SK-N-MC (cell line): ENCODE results near the gene KCNK7.

Experiments used
- DNase-seq: peaks from one replicate; pipeline ENCODE4 v3.0.0-alpha.2; 2011; ENCODE audit warnings: low read depth, low spot score
- H3K27ac ChIP-seq: fragments of 200-600 bp; sonication (generic); 2 replicates; pipeline ENCODE4 v1.5.1; 2016; ENCODE audit warnings: mixed run types
- H3K36me3 ChIP-seq: fragments of 200-600 bp; sonication (generic); 2 replicates; pipeline ENCODE4 v1.6.1; 2017; ENCODE audit warnings: antibody characterized with exemption, low read length, mixed read lengths; ENCODE audit not compliant: insufficient read depth
- H3K4me3 ChIP-seq: fragments of 200-600 bp; sonication (generic); 2 replicates; pipeline ENCODE4 v1.5.1; 2016
- H3K9ac ChIP-seq: fragments of 200-600 bp; sonication (generic); 2 replicates; pipeline ENCODE4 v1.8.0; 2017; ENCODE audit warnings: mixed run types, mixed read lengths; ENCODE audit not compliant: insufficient read length
- H3K9me3 ChIP-seq: fragments of 200-600 bp; sonication (generic); 2 replicates; pipeline ENCODE4 v1.6.1; 2017; ENCODE audit warnings: low read depth, mild to moderate bottlenecking, antibody characterized with exemption, low read length, moderate library complexity, mixed read lengths
- EZH2 ChIP-seq: fragments of 200-600 bp; sonication (generic); IDR thresholded peaks from one replicate; pipeline ENCODE4 v1.6.1; 2017; ENCODE audit warnings: antibody characterized with exemption
- FOXP2 ChIP-seq: optimal IDR thresholded peaks from 2 replicates; pipeline ENCODE3; 2011; ENCODE audit warnings: mild to moderate bottlenecking, moderate library complexity; ENCODE audit not compliant: insufficient read depth; ENCODE audit errors: extremely low read length, control extremely low read depth
- POLR2AphosphoS5 ChIP-seq: IDR thresholded peaks from 2 replicates; pipeline ENCODE4 v1.6.1; 2012; ENCODE audit warnings: mild to moderate bottlenecking, low read depth, low read length, borderline replicate concordance

Gene KCNK7

GRCh38 chr11:65548395-65548794 lies 47.2 kb downstream of the KCNK7 start:
- H3K9ac ChIP-seq, result no peak overlapping the region
- H3K36me3 ChIP-seq, result peaks cover 19% of the 10 kb centered on the region; the same call in 1 of the 2 replicates
- no peak for TF ChIP-seq POLR2AphosphoS5
- no peak for TF ChIP-seq EZH2
- TF ChIP-seq FOXP2, result no peak
- DNase-seq, result no peak
- H3K4me3 ChIP-seq, result no peak overlapping the region
- no peak overlapping the region for H3K27ac ChIP-seq
- H3K9me3 ChIP-seq, result no peaks in the 10 kb centered on the region

DNA sequence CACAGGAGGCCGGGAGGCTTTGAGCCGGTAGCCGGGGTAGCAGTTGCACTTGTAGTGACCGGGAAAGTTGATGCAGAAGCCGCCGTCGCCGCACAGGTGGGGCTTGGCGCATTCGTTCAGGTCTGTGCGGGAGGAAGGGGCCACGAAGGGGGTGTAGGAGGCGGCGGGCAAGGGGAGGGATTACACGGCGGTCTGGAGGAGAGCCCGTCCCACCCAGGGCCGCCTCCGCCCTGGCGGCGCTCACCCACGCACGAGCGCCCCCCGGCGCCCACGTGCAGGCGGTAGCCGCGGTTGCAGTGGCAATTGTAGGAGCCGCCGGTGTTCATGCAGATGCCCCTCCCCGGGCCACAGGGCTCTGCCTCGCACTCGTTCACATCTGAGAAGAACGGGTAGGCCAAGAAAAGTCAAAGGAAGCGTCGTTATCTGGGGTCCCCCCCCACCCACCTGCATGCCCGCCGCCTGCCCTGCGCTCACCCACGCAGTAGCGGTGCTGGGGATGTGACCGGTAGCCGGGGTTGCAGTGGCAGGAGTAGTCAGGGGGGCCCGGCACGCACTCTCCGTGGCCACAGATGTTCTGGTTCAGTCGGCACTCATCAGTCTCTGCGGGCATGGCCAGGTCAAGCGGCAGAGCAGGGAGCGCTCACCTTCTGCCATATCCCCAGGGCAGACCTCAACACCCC lies 48.0 kb downstream of the KCNK7 start:
- Histone ChIP-seq H3K9me3 (no peaks in the 10 kb centered on the region), H3K36me3 (peaks cover 19% of the 10 kb centered on the region; the same call in 1 of the 2 replicates), H3K27ac (no peak overlapping the region), H3K9ac (no peak overlapping the region), H3K4me3 (no peak overlapping the region)
- DNase-seq, result no peak
- TF ChIP-seq POLR2AphosphoS5, result no peak
- TF ChIP-seq FOXP2, result no peak

DNA sequence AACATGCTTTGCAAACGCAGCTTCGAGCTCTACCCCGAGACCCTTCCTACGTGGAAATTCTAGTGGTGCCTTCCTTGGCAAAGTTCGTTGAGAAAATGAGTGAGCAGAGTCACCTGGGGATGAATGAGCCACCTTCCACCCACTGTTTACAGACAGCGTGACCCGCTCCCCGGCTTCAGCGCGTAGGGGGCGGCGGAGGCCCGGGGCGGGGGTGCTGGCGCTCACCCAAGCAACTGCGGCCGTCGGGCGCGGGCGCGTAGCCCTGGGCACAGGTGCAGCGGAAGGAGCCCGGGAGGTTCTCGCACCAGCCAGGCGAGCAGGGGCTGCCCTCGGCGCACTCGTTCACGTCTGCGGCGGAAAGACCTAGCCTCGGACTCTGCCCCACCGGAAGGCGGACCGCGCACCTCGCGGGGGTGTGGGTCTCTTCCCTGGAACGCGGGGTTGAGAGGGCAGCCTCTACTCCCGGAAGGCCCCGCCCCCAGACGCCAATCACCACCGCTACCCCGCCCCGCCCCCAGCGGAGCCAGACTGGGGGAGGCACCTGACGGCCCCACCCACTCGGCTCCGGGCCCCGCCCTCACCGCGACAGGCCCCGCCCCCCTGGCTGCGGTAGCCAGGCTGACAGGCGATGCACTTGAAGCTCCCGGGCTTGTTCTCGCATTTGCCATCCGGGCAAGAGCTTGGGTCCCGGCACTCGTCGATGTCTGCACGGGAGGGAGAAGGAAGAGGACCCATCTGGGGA lies 49.2 kb downstream of the KCNK7 start:
- Histone ChIP-seq H3K9me3 (no peaks in the 10 kb centered on the region), H3K4me3 (no peak overlapping the region), H3K9ac (no peak overlapping the region), H3K27ac (no peak overlapping the region), H3K36me3 (peaks cover 13% of the 10 kb centered on the region; the same call in 1 of the 2 replicates)
- no peak for DNase-seq
- TF ChIP-seq EZH2, result no peak
- TF ChIP-seq POLR2AphosphoS5, result no peak
- TF ChIP-seq FOXP2, result no peak

- no peak for DNase-seq
- Histone ChIP-seq H3K27ac (no peak overlapping the region), H3K4me3 (no peak overlapping the region), H3K36me3 (peaks cover 7% of the 10 kb centered on the region; the same call in 1 of the 2 replicates), H3K9ac (no peak overlapping the region), H3K9me3 (no peaks in the 10 kb centered on the region)
- TF ChIP-seq POLR2AphosphoS5, result no peak
- TF ChIP-seq FOXP2, result no peak
These were observed 49.8 kb downstream of the KCNK7 start for GRCh38 chr11:65545853-65546216.
